ENCODE measurements around the gene TTLL11.

DNA sequence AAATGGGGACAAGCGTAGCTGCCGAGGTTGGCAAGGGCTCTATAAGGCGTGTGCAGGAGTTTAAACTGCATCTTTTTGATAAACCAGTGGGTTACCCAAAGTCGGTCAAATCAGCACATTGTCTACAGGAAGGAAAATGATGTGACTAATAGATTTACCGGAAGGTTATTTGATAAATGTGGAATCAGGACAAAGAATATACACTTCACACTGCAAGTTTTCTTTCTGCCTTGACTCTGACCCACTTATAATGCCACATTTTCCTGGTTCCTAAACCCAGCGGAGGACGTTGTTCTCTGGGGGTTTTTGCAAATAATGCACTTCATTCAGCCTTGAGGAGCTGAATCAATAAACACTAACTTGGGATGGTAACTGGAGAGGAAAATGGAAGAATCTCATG is 76.8 kb downstream of the TTLL11 start:
- TF ChIP-seq, protein P1, sequence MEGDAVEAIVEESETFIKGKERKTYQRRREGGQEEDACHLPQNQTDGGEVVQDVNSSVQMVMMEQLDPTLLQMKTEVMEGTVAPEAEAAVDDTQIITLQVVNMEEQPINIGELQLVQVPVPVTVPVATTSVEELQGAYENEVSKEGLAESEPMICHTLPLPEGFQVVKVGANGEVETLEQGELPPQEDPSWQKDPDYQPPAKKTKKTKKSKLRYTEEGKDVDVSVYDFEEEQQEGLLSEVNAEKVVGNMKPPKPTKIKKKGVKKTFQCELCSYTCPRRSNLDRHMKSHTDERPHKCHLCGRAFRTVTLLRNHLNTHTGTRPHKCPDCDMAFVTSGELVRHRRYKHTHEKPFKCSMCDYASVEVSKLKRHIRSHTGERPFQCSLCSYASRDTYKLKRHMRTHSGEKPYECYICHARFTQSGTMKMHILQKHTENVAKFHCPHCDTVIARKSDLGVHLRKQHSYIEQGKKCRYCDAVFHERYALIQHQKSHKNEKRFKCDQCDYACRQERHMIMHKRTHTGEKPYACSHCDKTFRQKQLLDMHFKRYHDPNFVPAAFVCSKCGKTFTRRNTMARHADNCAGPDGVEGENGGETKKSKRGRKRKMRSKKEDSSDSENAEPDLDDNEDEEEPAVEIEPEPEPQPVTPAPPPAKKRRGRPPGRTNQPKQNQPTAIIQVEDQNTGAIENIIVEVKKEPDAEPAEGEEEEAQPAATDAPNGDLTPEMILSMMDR (IDR thresholded peaks at IDR 0.05; ENCODE audit: insufficient read depth, low read depth, low read length) = no peak
- no peak for TF ChIP-seq EZH2 (IDR thresholded peaks at IDR 0.05; ENCODE audit: insufficient read depth, low read length)
